Body of pancreas (tissue), 4 donors: ENCODE results near the gene OMD. TPM values are rescaled to one million over a fixed set of nuclear protein-coding genes. Genes with fewer than 3 reads are reported as not detected.
"Not testable (repeated sequence)": the region's sequence is repeated elsewhere in the genome, so short reads cannot be mapped to it uniquely, and the experiment has no call there.

Source experiments
- ATAC-seq: fragments of 150-250 bp; one replicate; pipeline ENCODE4 v1.9.1; 2016
- DNase-seq, 4 donors: peaks; one replicate each; pipeline ENCODE4 v3.0.0-alpha.2; 2019
- H3K27ac ChIP-seq, 4 donors: fragments of 200-600 bp; sonication (generic); 1 replicate in 3 of 4; 2 replicates in 1 of 4; pipeline versions ENCODE4 v1.5.1 to v1.6.1; 2016 to 2019; ENCODE audit warnings: mild to moderate bottlenecking in 1 of 4, mixed read lengths in 1 of 4, moderate library complexity in 1 of 4
- H3K27me3 ChIP-seq, 2 donors: fragments of 200-600 bp; sonication (generic); one replicate each; pipeline ENCODE4 v1.6.0; 2016; ENCODE audit warnings: mild to moderate bottlenecking in 1 of 2
- H3K36me3 ChIP-seq, 2 donors: fragments of 200-600 bp; sonication (generic); replicated peaks in 1 of 2; 2 replicates each; pipeline ENCODE4 v1.5.1; 2016; ENCODE audit warnings: low read depth in 2 of 2; ENCODE audit not compliant: insufficient read depth in 1 of 2
- H3K4me1 ChIP-seq: fragments of 200-600 bp; sonication (generic); one replicate; pipeline ENCODE4 v1.6.0; 2016
- H3K4me3 ChIP-seq, 2 donors: fragments of 200-600 bp; sonication (generic); 1 replicate in 1 of 2; 2 replicates in 1 of 2; pipeline ENCODE4 v1.5.1; 2016 to 2019
- H3K9me3 ChIP-seq, 3 donors: fragments of 200-600 bp; sonication (generic); 1 replicate in 2 of 3; 2 replicates in 1 of 3; pipeline ENCODE4 v1.5.1; 2016
- POLR2A ChIP-seq, 3 donors: fragments of 450-650 bp; IDR thresholded peaks; one replicate each; pipeline ENCODE4 v1.6.1; 2016; ENCODE audit warnings: antibody characterized with exemption in 3 of 3, mild to moderate bottlenecking in 2 of 3
- WGBS, 2 donors: methylation state at CpG; one replicate each; pipeline ENCODE4 v1.1.5; 2017; 5-methylcytosine and 5-hydroxymethylcytosine counted together
- intact Hi-C: fragments of 100-400 bp; cut with DNase I; formaldehyde crosslinking; loops from one replicate; pipeline ENCODE4 v1.15.1; 2023
- total RNA-seq, 2 donors: library from RNA; depleted of rRNA; stranded (reverse); fragments of >200 nt; gene quantifications; one replicate each; pipeline ENCODE4 v1.1.0, GENCODE V29; 2016
- TF ChIP-seq, protein P1 (sequence below), 7 experiments: fragments of 450-650 bp in 4 of 7; fragments of 200-600 bp in 3 of 7; sonication (generic) in 3 of 7; IDR thresholded peaks; one replicate each; pipeline ENCODE4 v1.5.1; 2016 to 2019; ENCODE audit warnings: antibody characterized with exemption in 7 of 7

OMD gene
- total RNA-seq, 2 donors from 2014 or later: 0.33 to 4.9 TPM

DNA sequence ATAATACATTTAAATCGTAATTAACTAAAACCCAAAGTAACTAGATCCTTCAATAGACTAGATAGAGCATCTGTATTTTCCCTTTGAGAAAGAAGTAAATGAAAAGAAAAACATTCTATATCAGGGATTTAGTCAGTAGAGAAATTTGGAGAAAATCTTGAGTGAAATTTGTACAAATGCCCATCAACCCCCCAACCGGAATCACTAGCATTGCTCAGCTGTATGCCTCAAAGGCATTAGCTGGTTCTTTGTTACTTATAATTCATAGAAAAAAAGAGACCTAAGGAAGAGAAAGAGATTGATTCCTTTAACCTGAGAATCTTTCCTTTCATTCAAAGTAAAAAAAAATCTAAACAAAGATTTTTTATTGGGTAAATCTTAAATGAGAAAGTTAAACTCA, 659 bp downstream of the OMD start:
- no peaks in the 10 kb centered on the region for H3K9me3 ChIP-seq
- H3K36me3 ChIP-seq: no peaks in the 10 kb centered on the region
- H3K4me3 ChIP-seq: no peak overlapping the region

DNA sequence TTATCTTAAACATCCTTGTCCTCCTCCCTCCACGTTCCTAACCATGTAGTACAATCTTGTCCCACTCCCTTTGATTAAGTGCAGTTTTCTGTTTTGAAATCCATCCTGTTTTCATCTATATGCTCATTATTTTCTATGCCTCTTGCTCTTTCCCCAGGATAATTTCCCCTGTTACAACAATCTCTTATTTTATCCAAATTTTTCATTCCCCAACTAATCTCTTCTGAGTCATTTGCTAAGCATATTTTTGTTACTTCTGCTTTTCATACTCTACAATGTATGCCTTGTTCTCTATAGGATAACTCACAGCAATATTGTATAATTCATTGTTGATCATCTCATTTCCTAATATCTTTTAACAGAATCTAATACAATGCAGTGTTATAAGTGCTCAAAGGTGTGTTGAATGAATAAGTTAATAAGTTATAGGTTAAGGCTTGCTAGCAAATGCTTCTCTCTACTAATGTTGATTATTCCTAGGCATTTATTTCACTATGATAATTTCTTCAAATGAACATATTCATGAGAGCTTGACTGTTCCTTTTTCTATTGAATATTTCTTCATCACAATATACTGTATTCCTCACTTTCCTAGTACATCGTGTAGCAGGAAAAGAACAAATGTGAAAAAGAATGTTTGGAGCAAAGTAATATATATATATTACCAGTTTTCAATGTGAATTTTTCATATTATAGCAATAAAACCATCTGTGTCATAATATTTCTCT, 1.5 kb downstream of the OMD start:
- Histone ChIP-seq H3K27ac (no peak overlapping the region), H3K36me3 (no peaks in the 10 kb centered on the region), H3K27me3 (no peaks in the 10 kb centered on the region), H3K4me1 (no peaks in the 10 kb centered on the region), H3K9me3 (no peaks in the 10 kb centered on the region), H3K4me3 (no peak overlapping the region)
- no peak for TF ChIP-seq POLR2A (IDR thresholded peaks at IDR 0.05)
- TF ChIP-seq, protein P1, sequence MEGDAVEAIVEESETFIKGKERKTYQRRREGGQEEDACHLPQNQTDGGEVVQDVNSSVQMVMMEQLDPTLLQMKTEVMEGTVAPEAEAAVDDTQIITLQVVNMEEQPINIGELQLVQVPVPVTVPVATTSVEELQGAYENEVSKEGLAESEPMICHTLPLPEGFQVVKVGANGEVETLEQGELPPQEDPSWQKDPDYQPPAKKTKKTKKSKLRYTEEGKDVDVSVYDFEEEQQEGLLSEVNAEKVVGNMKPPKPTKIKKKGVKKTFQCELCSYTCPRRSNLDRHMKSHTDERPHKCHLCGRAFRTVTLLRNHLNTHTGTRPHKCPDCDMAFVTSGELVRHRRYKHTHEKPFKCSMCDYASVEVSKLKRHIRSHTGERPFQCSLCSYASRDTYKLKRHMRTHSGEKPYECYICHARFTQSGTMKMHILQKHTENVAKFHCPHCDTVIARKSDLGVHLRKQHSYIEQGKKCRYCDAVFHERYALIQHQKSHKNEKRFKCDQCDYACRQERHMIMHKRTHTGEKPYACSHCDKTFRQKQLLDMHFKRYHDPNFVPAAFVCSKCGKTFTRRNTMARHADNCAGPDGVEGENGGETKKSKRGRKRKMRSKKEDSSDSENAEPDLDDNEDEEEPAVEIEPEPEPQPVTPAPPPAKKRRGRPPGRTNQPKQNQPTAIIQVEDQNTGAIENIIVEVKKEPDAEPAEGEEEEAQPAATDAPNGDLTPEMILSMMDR (IDR thresholded peaks at IDR 0.05): no peak
- intact Hi-C loops: no loop called here
- DNase-seq (no peak), ATAC-seq (no peak)
- WGBS, 2 donors: 79 to 92% methylated on average over 2 of the region's 2 CpGs

More for the DNA sequence above, 659 bp downstream of the OMD start:
- TF ChIP-seq, protein P1 (IDR thresholded peaks at IDR 0.05): no peak
- no peak for TF ChIP-seq POLR2A (IDR thresholded peaks at IDR 0.05)
- Histone ChIP-seq H3K4me1 (no peaks in the 10 kb centered on the region), H3K27ac (no peak overlapping the region), H3K27me3 (no peaks in the 10 kb centered on the region)
- ATAC-seq: no peak
- intact Hi-C loops: no loop called here
- no peak for DNase-seq
- 89 to 91% methylated on average over 2 of the region's 2 CpGs for WGBS, 2 donors

DNA sequence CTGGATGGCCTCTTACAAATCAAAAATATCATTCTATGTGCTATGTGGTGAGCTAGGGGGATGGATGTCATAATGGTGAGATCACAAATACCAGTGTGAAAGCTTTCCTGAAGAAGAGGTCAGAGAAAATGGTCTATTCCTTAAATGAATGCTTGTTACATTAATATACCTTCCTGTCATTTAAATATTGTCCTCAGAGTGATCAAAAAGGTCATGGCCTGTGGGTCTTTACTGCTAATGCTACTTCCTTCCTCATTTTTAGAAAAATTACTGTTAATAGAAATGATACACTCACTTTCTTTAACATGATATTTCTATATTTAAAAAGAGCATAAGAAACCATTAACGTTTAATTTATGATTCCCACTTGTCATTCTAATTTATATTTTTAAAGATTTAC, 9.7 kb downstream of the OMD start:
- no peak overlapping the region for H3K4me3 ChIP-seq
- 32 to 74% methylated on average over 1 of the region's 1 CpG for WGBS, 2 donors
- no peaks in the 10 kb centered on the region for H3K27me3 ChIP-seq
- H3K4me1 ChIP-seq: no peaks in the 10 kb centered on the region
- intact Hi-C loops: no loop called here
- ATAC-seq (no peak), DNase-seq (no peak)
- H3K27ac ChIP-seq: no peak overlapping the region
- no peaks in the 10 kb centered on the region for H3K9me3 ChIP-seq
- TF ChIP-seq POLR2A (IDR thresholded peaks at IDR 0.05): no peak
- TF ChIP-seq, protein P1 (IDR thresholded peaks at IDR 0.05): no peak
- H3K36me3 ChIP-seq: no peaks in the 10 kb centered on the region

DNA sequence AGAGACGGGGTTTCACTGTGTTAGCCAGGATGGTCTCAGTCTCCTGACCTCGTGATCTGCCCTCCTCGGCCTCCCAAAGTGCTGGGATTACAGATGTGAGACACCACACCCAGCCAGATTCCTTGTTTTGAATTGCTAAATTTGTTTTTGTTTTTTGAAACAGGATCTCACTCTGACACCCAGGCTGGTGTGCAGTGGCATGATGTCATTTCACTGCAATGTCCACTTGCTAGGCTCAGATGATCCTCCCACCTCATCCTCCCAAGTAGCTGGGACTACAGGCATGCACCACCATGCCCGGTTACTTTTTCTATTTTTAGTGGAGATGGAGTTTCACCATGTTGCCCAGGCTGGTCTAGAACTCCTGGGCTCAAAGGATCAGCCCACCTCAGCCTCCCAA, 13.1 kb downstream of the OMD start:
- H3K4me3 ChIP-seq, H3K27ac ChIP-seq, H3K9me3 ChIP-seq, H3K36me3 ChIP-seq, H3K27me3 ChIP-seq, DNase-seq, intact Hi-C loops, ATAC-seq, H3K4me1 ChIP-seq: not testable (repeated sequence)
- WGBS, 2 donors: 88 to 98% methylated on average over 4 of the region's 4 CpGs

DNA sequence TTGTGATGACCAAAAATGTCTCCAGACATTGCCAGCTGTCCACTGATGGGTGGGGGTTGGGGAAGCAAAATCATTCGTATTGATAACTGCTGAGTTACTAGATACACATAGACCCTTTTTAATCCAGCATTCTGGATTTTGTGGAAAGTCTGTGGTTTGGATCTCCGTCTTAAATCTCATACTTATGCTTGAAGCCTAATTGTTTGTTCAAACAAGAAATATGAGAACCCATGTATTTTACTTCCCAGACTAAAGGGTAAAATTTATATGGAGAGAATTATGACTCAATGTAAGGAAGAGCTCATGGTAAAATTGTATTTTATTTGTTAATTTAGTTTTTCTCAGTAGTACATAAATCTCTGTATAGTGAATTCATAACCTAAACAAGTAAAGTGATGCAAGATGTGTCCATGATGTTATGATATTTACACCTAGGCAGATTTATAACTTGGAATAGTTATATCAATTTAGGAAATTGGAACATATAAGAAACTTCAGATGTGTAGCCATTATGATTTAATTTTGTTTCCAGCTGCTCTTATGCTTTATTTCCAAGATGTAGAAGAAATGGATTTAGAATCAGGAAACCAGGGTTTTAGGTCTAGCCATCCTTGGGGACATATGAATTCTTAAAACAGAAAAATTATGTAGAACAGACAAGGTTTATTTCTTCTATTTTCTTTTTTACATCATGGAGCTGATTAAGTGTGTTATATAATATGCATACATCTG, 15.4 kb downstream of the OMD start:
- no peaks in the 10 kb centered on the region for H3K27me3 ChIP-seq
- WGBS, 2 donors: 93% methylated on average over 2 of the region's 2 CpGs
- DNase-seq: no peak
- H3K4me3 ChIP-seq: no peak overlapping the region
- intact Hi-C loops: no loop called here
- ATAC-seq: no peak
- H3K36me3 ChIP-seq: no peaks in the 10 kb centered on the region
- no peaks in the 10 kb centered on the region for H3K9me3 ChIP-seq
- no peak for TF ChIP-seq POLR2A (IDR thresholded peaks at IDR 0.05)
- TF ChIP-seq, protein P1 (IDR thresholded peaks at IDR 0.05): no peak
- no peaks in the 10 kb centered on the region for H3K4me1 ChIP-seq
- no peak overlapping the region for H3K27ac ChIP-seq
